HEK293 (cell line): ENCODE results near the gene EBP.

Experiments used
- CTCF ChIA-PET: fragments of 350-600 bp; formaldehyde crosslinking; extraction: SDS; loops from one replicate; lab custom pipeline; 2021; ENCODE audit warnings: antibody characterized with exemption; lab: Yijun Ruan, JAX
- POLR2A ChIA-PET: fragments of 300-600 bp; formaldehyde crosslinking; extraction: SDS; loops from one replicate; lab custom pipeline; 2020; ENCODE audit warnings: antibody characterized with exemption, inconsistent platforms; lab: Yijun Ruan, JAX
- H3K27ac ChIP-seq: fragments of 200-500 bp; sonication (Bioruptor generic); 2 replicates; pipeline ENCODE4 v1.5.1; 2014; ENCODE audit warnings: low read depth, low read length, control low read depth, inconsistent platforms; ENCODE audit errors: extremely low read depth
- H3K36me3 ChIP-seq, 2 experiments: fragments of 200-500 bp in 1 of 2; sonication (Bioruptor generic) in 1 of 2; 1 replicate in 1 of 2; 2 replicates in 1 of 2; pipeline ENCODE4 v1.5.1; 2014 to 2017; ENCODE audit warnings: inconsistent platforms in 2 of 2, low read length in 2 of 2; ENCODE audit not compliant: control insufficient read depth in 2 of 2, insufficient read depth in 1 of 2
- H3K4me1 ChIP-seq: fragments of 200-500 bp; sonication (Bioruptor generic); 2 replicates; pipeline ENCODE4 v1.5.1; 2014; ENCODE audit warnings: mild to moderate bottlenecking, low read length, inconsistent platforms; ENCODE audit not compliant: control insufficient read depth, insufficient read depth
- H3K4me3 ChIP-seq: 2 replicates; pipeline ENCODE4 v1.5.1; 2011; ENCODE audit warnings: low read depth, mild to moderate bottlenecking, control low read depth, low read length, moderate library complexity
- H3K9me3 ChIP-seq: fragments of 200-500 bp; sonication (Bioruptor generic); 2 replicates; pipeline ENCODE4 v1.5.1; 2014; ENCODE audit warnings: low read depth, low read length, inconsistent platforms; ENCODE audit not compliant: control insufficient read depth, insufficient read depth
- AEBP2 ChIP-seq: fragments of 450-650 bp; formaldehyde crosslinking; IDR thresholded peaks from 2 replicates; pipeline ENCODE4 v1.5.1; 2016; ENCODE audit warnings: missing biosample characterization, missing genetic modification characterization, borderline replicate concordance
- KLF1 ChIP-seq: fragments of 450-650 bp; formaldehyde crosslinking; IDR thresholded peaks from 2 replicates; pipeline ENCODE4 v1.5.1; 2016; ENCODE audit warnings: missing biosample characterization, missing genetic modification characterization
- KLF7 ChIP-seq: fragments of 450-650 bp; formaldehyde crosslinking; IDR thresholded peaks from 2 replicates; pipeline ENCODE4 v1.5.1; 2016; ENCODE audit warnings: missing biosample characterization, missing genetic modification characterization, borderline replicate concordance
- MEIS1 ChIP-seq: sonication (generic); formaldehyde crosslinking; IDR thresholded peaks from 2 replicates; pipeline ENCODE4 v1.8.1; 2022; ENCODE audit warnings: missing genetic modification reagents, mild to moderate bottlenecking, borderline replicate concordance
- PATZ1 ChIP-seq: fragments of 450-650 bp; formaldehyde crosslinking; IDR thresholded peaks from 2 replicates; pipeline ENCODE4 v1.5.1; 2016; ENCODE audit warnings: missing biosample characterization, missing genetic modification characterization
- TRIM28 ChIP-seq: IDR thresholded peaks from 2 replicates; pipeline ENCODE4 v1.6.1; 2011; ENCODE audit warnings: low read length, control low read depth, borderline replicate concordance
- ZBTB48 ChIP-seq: fragments of 450-650 bp; formaldehyde crosslinking; IDR thresholded peaks from 2 replicates; pipeline ENCODE4 v1.5.1; 2016; ENCODE audit warnings: missing biosample characterization, missing genetic modification characterization
- ZBTB7A ChIP-seq: fragments of 450-650 bp; formaldehyde crosslinking; IDR thresholded peaks from 2 replicates; pipeline ENCODE4 v1.5.1; 2016; ENCODE audit warnings: low read depth, missing biosample characterization, missing genetic modification characterization
- ZFP69B ChIP-seq: fragments of 450-650 bp; formaldehyde crosslinking; IDR thresholded peaks from 2 replicates; pipeline ENCODE4 v1.5.1; 2016; ENCODE audit warnings: missing biosample characterization, missing genetic modification characterization
- ZNF132 ChIP-seq: fragments of 450-650 bp; formaldehyde crosslinking; IDR thresholded peaks from 2 replicates; pipeline ENCODE4 v1.5.1; 2017; ENCODE audit warnings: missing biosample characterization, missing genetic modification characterization, borderline replicate concordance
- ZNF157 ChIP-seq: fragments of 450-650 bp; formaldehyde crosslinking; IDR thresholded peaks from 2 replicates; pipeline ENCODE4 v1.5.1; 2016; ENCODE audit warnings: missing biosample characterization, missing genetic modification characterization
- ZNF175 ChIP-seq: fragments of 450-650 bp; formaldehyde crosslinking; IDR thresholded peaks from 2 replicates; pipeline ENCODE4 v1.5.1; 2016; ENCODE audit warnings: missing biosample characterization, missing genetic modification characterization
- ZNF280C ChIP-seq: fragments of 450-650 bp; formaldehyde crosslinking; IDR thresholded peaks from 2 replicates; pipeline ENCODE4 v1.5.1; 2016; ENCODE audit warnings: missing biosample characterization, missing genetic modification characterization
- ZNF311 ChIP-seq: fragments of 450-650 bp; formaldehyde crosslinking; IDR thresholded peaks from 2 replicates; pipeline ENCODE4 v1.5.1; 2017; ENCODE audit warnings: missing biosample characterization, missing genetic modification characterization, borderline replicate concordance
- ZNF324 ChIP-seq: fragments of 450-650 bp; formaldehyde crosslinking; IDR thresholded peaks from 2 replicates; pipeline ENCODE4 v1.5.1; 2016; ENCODE audit warnings: missing biosample characterization, missing genetic modification characterization
- ZNF335 ChIP-seq: fragments of 450-650 bp; formaldehyde crosslinking; conservative IDR thresholded peaks from 2 replicates; pipeline ENCODE4 v1.5.1; 2016; ENCODE audit warnings: missing biosample characterization, missing genetic modification characterization
- ZNF48 ChIP-seq: fragments of 450-650 bp; formaldehyde crosslinking; IDR thresholded peaks from 2 replicates; pipeline ENCODE4 v1.5.1; 2016; ENCODE audit warnings: missing biosample characterization, missing genetic modification characterization
- ZNF488 ChIP-seq: fragments of 450-650 bp; formaldehyde crosslinking; IDR thresholded peaks from 2 replicates; pipeline ENCODE4 v1.5.1; 2016; ENCODE audit warnings: missing biosample characterization, missing genetic modification characterization
- ZNF558 ChIP-seq: fragments of 450-650 bp; formaldehyde crosslinking; IDR thresholded peaks from 2 replicates; pipeline ENCODE4 v1.5.1; 2016; ENCODE audit warnings: missing biosample characterization, missing genetic modification characterization
- ZNF626 ChIP-seq: fragments of 450-650 bp; sonication (Bioruptor Pico); formaldehyde crosslinking; IDR thresholded peaks from 2 replicates; pipeline ENCODE4 v1.5.1; 2018; ENCODE audit warnings: missing biosample characterization, missing genetic modification characterization, inconsistent platforms
- ZNF660 ChIP-seq: fragments of 450-650 bp; IDR thresholded peaks from 2 replicates; pipeline ENCODE4 v1.5.1; 2018; ENCODE audit warnings: missing biosample characterization, mild to moderate bottlenecking, missing genetic modification characterization
- ZNF664 ChIP-seq: fragments of 450-650 bp; formaldehyde crosslinking; IDR thresholded peaks from 2 replicates; pipeline ENCODE4 v1.5.1; 2016; ENCODE audit warnings: missing biosample characterization, missing genetic modification characterization
- ZNF704 ChIP-seq: fragments of 450-650 bp; formaldehyde crosslinking; IDR thresholded peaks from 2 replicates; pipeline ENCODE4 v1.5.1; 2016; ENCODE audit warnings: missing biosample characterization, missing genetic modification characterization
- ZNF785 ChIP-seq: fragments of 450-650 bp; formaldehyde crosslinking; IDR thresholded peaks from 2 replicates; pipeline ENCODE4 v1.5.1; 2016; ENCODE audit warnings: missing biosample characterization, missing genetic modification characterization
- ZSCAN23 ChIP-seq: fragments of 450-650 bp; formaldehyde crosslinking; IDR thresholded peaks from 2 replicates; pipeline ENCODE4 v1.5.1; 2016; ENCODE audit warnings: missing biosample characterization, missing genetic modification characterization
- ZSCAN30 ChIP-seq: fragments of 450-650 bp; IDR thresholded peaks from 2 replicates; pipeline ENCODE4 v1.5.1; 2018; ENCODE audit warnings: missing biosample characterization, mild to moderate bottlenecking, missing genetic modification characterization, moderate library complexity

Gene EBP

GRCh38 chrX:48532161-48532560 lies 10.6 kb downstream of the EBP start:
- Histone ChIP-seq H3K9me3 (no peaks in the 10 kb centered on the region), H3K27ac (no peak overlapping the region), H3K4me1 (no peaks in the 10 kb centered on the region), H3K36me3 (peaks cover 6 to 20% of the 10 kb centered on the region in 2 experiments; a peak in 2 of 3 replicates), H3K4me3 (no peak overlapping the region)
- POLR2A ChIA-PET: interaction anchor here (1.5 to 2.0 kb wide), 2 partner anchors 10 to 43 kb away, joined by 3 to 8 read pairs; partner anchors contain the start of gene EBP
- TF ChIP-seq KLF1 (no peak), PATZ1 (tag by site-specific recombination) (no peak), ZNF704 (no peak), TRIM28 (no peak), ZNF660 (tag by site-specific recombination) (no peak), ZNF558 (tag by site-specific recombination) (no peak), ZNF132 (tag by site-specific recombination) (no peak), AEBP2 (tag by site-specific recombination) (no peak), ZNF324 (tag by site-specific recombination) (no peak), ZNF488 (no peak)
- CTCF ChIA-PET: no interaction called here

- Histone ChIP-seq H3K4me1 (no peaks in the 10 kb centered on the region), H3K9me3 (no peaks in the 10 kb centered on the region), H3K27ac (no peak overlapping the region), H3K36me3 (peaks cover 6 to 10% of the 10 kb centered on the region in 2 experiments; a peak in 2 of 3 replicates), H3K4me3 (no peak overlapping the region)
- ChIA-PET POLR2A (interaction anchor here (1.5 kb wide), 1 partner anchor 42 kb away, joined by 3 read pairs; no protein-coding TSS in a partner anchor), CTCF (no interaction called here)
- TF ChIP-seq ZNF311 (tag by site-specific recombination) (no peak), ZNF132 (tag by site-specific recombination) (no peak), ZNF280C (tag by site-specific recombination) (no peak), ZSCAN23 (tag by site-specific recombination) (no peak), ZNF175 (tag by site-specific recombination) (no peak), ZNF335 (no peak), MEIS1 (CRISPR knock-in tag) (no peak), ZNF664 (no peak), ZNF785 (tag by site-specific recombination) (no peak), ZSCAN30 (tag by site-specific recombination) (no peak), ZNF48 (no peak), ZBTB7A (no peak), ZBTB48 (tag by site-specific recombination) (no peak), KLF7 (tag by site-specific recombination) (no peak), ZFP69B (no peak), ZNF157 (tag by site-specific recombination) (no peak), ZNF626 (tag by site-specific recombination) (no peak)
Observed at GRCh38 chrX:48533165-48533564, 11.6 kb downstream of the EBP start.
